ENCODE data around the gene CDH26. TPM values are rescaled to one million over a fixed set of nuclear protein-coding genes. Genes with fewer than 3 reads are reported as not detected.

CDH26 gene
- total and polyA plus RNA-seq, 2 of the 13 experiments (the other 11 are each of a cell fraction or from before 2014, with no cell fraction given), result 0.40 to 1.1 TPM

DNA sequence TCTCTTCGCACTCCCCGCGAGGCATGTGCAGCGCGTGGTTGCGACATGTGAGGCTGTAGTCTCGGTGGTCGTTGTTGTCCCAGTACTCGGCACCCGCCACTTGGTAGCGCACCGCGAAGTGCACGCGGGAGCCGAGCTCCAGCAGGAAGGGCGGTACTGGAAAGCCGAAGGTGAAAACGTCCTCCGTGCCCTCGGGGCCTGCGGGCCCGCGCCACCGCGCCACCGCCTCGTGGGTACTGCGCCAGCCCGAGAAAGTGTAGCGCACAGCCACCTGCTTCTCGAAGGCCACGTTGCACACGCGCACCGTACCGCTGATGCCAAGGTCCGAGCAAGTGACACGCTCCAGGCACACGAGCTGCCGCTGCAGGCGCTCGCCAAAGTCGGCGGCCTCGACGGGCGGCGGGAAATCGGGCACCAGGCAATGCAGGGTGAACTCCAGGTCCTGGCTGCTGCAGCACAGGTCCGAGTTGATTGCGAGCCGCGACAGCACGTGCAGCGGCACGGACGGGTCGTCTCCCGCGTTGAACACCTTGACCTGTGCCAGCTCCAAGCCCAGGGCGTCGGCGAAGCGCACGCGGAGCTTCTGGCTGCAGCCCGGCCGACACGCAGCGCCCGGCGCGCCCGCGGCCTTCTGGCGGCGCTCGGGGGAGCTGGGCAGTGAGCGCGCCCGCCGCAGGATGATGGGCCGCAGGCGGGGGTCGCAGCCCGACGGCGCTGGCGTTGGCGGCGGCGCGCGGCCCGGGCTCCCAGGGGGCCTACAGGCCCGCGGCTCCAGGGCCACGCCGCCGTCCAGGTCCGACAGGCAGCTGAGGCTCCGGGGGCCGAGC, 19.0 kb upstream of the CDH26 start (continued):
- TF ChIP-seq ZBTB38 (CRISPR knock-in tag; IDR thresholded peaks at IDR 0.05) (peak; percentile 92), HDAC2 (CRISPR knock-in tag; IDR thresholded peaks at IDR 0.05) (0 out of 2 replicates have a peak, but pooled peaks have one; percentile 15), HOXA5 (CRISPR knock-in tag; IDR thresholded peaks at IDR 0.05) (no peak), ZIK1 (CRISPR knock-in tag; IDR thresholded peaks at IDR 0.05; ENCODE audit: borderline replicate concordance, low read depth) (no peak)

DNA sequence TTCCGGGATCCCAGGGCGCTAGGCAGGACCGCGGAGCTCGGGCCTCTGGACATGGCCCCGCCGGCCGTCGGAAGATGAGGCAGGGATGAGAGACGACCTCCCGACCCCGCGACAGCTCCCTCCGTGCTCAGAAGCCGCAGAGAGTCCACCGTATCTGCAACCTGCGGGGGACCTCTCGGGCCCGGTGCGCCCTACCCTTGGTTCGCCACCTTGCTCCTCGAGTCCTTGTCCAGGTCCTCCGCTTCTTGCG, 18.4 kb upstream of the CDH26 start:
- TSS peak; percentile 46 for BruUV-seq (replicated peaks)
- WGBS (ENCODE audit: low lambda C conversion rate), result 1% methylated on average over 12 of the region's 24 CpGs
- ChIA-PET POLR2A (interaction anchor here (1.0 to 2.1 kb wide), 8 partner anchors 8 to 118 kb away, joined by 3 to 14 read pairs (median 5); no protein-coding TSS in a partner anchor), CTCF (ENCODE audit: low intra/inter-chr PET ratio, low total read pairs) (no interaction called here)
- Histone ChIP-seq H3K27ac (ENCODE audit: extremely low read length, insufficient read depth, low read length) (peak overlapping the region; percentile 90), H3K4me3 (replicated peaks in 1 of 3; ENCODE audit: insufficient read depth in 1 of 3, low read depth in 2 of 3, low read length in 3 of 3) (peak overlapping the region; percentile 77 to 91 (median 91)), H3K9me3 (ENCODE audit: low read length) (no peaks in the 10 kb centered on the region), H2AFZ (ENCODE audit: low read length) (peak overlapping the region; percentile 62), H3K4me1 (ENCODE audit: insufficient read depth, low read length) (peaks cover 29% of the 10 kb centered on the region), H3K4me2 (ENCODE audit: low read depth, low read length) (peak overlapping the region; percentile 84), H3K9ac (ENCODE audit: insufficient read depth, low read depth, low read length) (peak overlapping the region; percentile 86), H3K79me2 (ENCODE audit: insufficient read depth, low read length) (peaks cover 11% of the 10 kb centered on the region), H4K20me1 (ENCODE audit: insufficient read depth, low read length) (no peaks in the 10 kb centered on the region), H3K36me3 (replicated peaks in 1 of 2; ENCODE audit: control insufficient read depth in 1 of 2, insufficient read depth in 2 of 2, low read length in 2 of 2) (peaks cover 6 to 12% of the 10 kb centered on the region in 2 experiments; a peak in 4 of 5 replicates), H3K27me3 (ENCODE audit: control insufficient read depth in 1 of 2, insufficient read depth in 2 of 2, low read length in 2 of 2) (no peaks in the 10 kb centered on the region; a peak in 1 of 5 replicates)
- no peak for FAIRE-seq
- in situ Hi-C loops (cut with HindIII; ENCODE audit: extremely low pct_ligation_motif_present, low pct_unique_long_range_greater_than_20kb) (no loop called here), intact Hi-C loops (cut with micrococcal nuclease; ENCODE audit: unreplicated experiment) (no loop called here)
- DNase-seq (ENCODE audit: low spot score), result no peak
- ATAC-seq, result peak; percentile 56
- TF ChIP-seq, protein P1, sequence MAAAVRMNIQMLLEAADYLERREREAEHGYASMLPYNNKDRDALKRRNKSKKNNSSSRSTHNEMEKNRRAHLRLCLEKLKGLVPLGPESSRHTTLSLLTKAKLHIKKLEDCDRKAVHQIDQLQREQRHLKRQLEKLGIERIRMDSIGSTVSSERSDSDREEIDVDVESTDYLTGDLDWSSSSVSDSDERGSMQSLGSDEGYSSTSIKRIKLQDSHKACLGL (CRISPR knock-in tag; IDR thresholded peaks at IDR 0.05), result 0 out of 2 replicates have a peak, but pooled peaks have one; percentile 57
- TF ChIP-seq KAT7 (CRISPR knock-in tag; IDR thresholded peaks at IDR 0.05; ENCODE audit: borderline replicate concordance), result 0 out of 2 replicates have a peak, but pooled peaks have one; percentile 0
- TF ChIP-seq ZNF432 (CRISPR knock-in tag; IDR thresholded peaks at IDR 0.05; ENCODE audit: borderline replicate concordance), result no peak
- no peak for TF ChIP-seq SOX6 (IDR thresholded peaks at IDR 0.05)
- 0 out of 2 replicates have a peak, but pooled peaks have one; percentile 3 for TF ChIP-seq SOX6 (CRISPR knock-in tag; IDR thresholded peaks at IDR 0.05)
- TF ChIP-seq ZNF777 (CRISPR knock-in tag; IDR thresholded peaks at IDR 0.05), result peak; percentile 96
- TF ChIP-seq ZMYM2 (CRISPR knock-in tag; IDR thresholded peaks at IDR 0.05), result no peak
- TF ChIP-seq U2AF1 (optimal IDR thresholded peaks at IDR 0.05; ENCODE audit: low read depth, low read length), result peak; percentile 11
- no peak for TF ChIP-seq ZNF562 (CRISPR knock-in tag; IDR thresholded peaks at IDR 0.05; ENCODE audit: borderline replicate concordance)
- 0 out of 2 replicates have a peak, but pooled peaks have one; percentile 17 for TF ChIP-seq NR2F6 (IDR thresholded peaks at IDR 0.05)
- no peak for TF ChIP-seq NR2F6 (CRISPR knock-in tag; IDR thresholded peaks at IDR 0.05)
- 0 out of 2 replicates have a peak, but pooled peaks have one; percentile 2 for TF ChIP-seq CBX5 (CRISPR knock-in tag; IDR thresholded peaks at IDR 0.05; ENCODE audit: borderline replicate concordance)
- TF ChIP-seq ZNF563 (CRISPR knock-in tag; IDR thresholded peaks at IDR 0.05), result no peak
- TF ChIP-seq ZNF121 (CRISPR knock-in tag; IDR thresholded peaks at IDR 0.05), result 0 out of 2 replicates have a peak, but pooled peaks have one; percentile 10
- no peak for TF ChIP-seq SOX13 (IDR thresholded peaks at IDR 0.05)
- TF ChIP-seq SOX13 (CRISPR knock-in tag; conservative IDR thresholded peaks at IDR 0.05 in 1 of 2, IDR thresholded peaks at IDR 0.05 in 1 of 2), result peak in 1 of 2 experiments; percentile 2; a peak in 1 of 4 replicates
- TF ChIP-seq, protein P2, sequence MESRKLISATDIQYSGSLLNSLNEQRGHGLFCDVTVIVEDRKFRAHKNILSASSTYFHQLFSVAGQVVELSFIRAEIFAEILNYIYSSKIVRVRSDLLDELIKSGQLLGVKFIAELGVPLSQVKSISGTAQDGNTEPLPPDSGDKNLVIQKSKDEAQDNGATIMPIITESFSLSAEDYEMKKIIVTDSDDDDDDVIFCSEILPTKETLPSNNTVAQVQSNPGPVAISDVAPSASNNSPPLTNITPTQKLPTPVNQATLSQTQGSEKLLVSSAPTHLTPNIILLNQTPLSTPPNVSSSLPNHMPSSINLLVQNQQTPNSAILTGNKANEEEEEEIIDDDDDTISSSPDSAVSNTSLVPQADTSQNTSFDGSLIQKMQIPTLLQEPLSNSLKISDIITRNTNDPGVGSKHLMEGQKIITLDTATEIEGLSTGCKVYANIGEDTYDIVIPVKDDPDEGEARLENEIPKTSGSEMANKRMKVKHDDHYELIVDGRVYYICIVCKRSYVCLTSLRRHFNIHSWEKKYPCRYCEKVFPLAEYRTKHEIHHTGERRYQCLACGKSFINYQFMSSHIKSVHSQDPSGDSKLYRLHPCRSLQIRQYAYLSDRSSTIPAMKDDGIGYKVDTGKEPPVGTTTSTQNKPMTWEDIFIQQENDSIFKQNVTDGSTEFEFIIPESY (CRISPR knock-in tag; IDR thresholded peaks at IDR 0.05), result 0 out of 2 replicates have a peak, but pooled peaks have one; percentile 2
- 0 out of 2 replicates have a peak, but pooled peaks have one; percentile 6 for TF ChIP-seq ZNF383 (CRISPR knock-in tag; IDR thresholded peaks at IDR 0.05; ENCODE audit: borderline replicate concordance)
- TF ChIP-seq TP53 (CRISPR knock-in tag; conservative IDR thresholded peaks at IDR 0.05), result 0 out of 2 replicates have a peak, but pooled peaks have one; percentile 22

Measured in HepG2 (cell line).